Calu3 (cell line): ENCODE data around the gene ZNF282. TPM values are rescaled to one million over a fixed set of nuclear protein-coding genes. Genes with fewer than 3 reads are reported as not detected.

Experiments used
- BruUV-seq: library from RNA; stranded (reverse); fragments of 400-500 nt; replicated peaks from 2 replicates; lab custom pipeline; 2021; lab: Mats Ljungman, UMichigan
- CTCF ChIA-PET: fragments of 300-600 bp; sonication (Branson Sonifier 250); formaldehyde crosslinking; loops from one replicate; lab custom pipeline; 2022; ENCODE audit warnings: antibody characterized with exemption; lab: Charles Lee
- DNase-seq: peaks from one replicate; pipeline ENCODE4 v3.0.0; 2022
- H3K27ac Mint-ChIP-seq: one replicate; pipeline ENCODE4 v1.8.0; 2022; ENCODE audit warnings: mixed read lengths; ENCODE audit not compliant: unreplicated experiment
- H3K27me3 Mint-ChIP-seq: one replicate; pipeline ENCODE4 v1.8.0; 2022; ENCODE audit warnings: mixed read lengths; ENCODE audit not compliant: unreplicated experiment
- H3K36me3 Mint-ChIP-seq: one replicate; pipeline ENCODE4 v1.8.0; 2022; ENCODE audit warnings: mild to moderate bottlenecking, moderate library complexity, mixed read lengths; ENCODE audit not compliant: insufficient read depth, unreplicated experiment
- H3K4me1 Mint-ChIP-seq: one replicate; pipeline ENCODE4 v1.8.0; 2022; ENCODE audit warnings: mild to moderate bottlenecking, low read depth, mixed read lengths; ENCODE audit not compliant: unreplicated experiment
- H3K4me3 Mint-ChIP-seq: one replicate; pipeline ENCODE4 v1.8.0; 2022; ENCODE audit warnings: mild to moderate bottlenecking, low read depth, moderate library complexity, mixed read lengths; ENCODE audit not compliant: unreplicated experiment
- H3K9me3 Mint-ChIP-seq: one replicate; pipeline ENCODE4 v1.8.0; 2022; ENCODE audit warnings: low read depth, mixed read lengths; ENCODE audit not compliant: unreplicated experiment
- intact Hi-C: fragments of 100-400 bp; cut with micrococcal nuclease; formaldehyde crosslinking; loops from one replicate; pipeline ENCODE4 v1.10.0; 2022; ENCODE audit not compliant: unreplicated experiment
- total RNA-seq: library from RNA; stranded (reverse); gene quantifications from 2 replicates; pipeline ENCODE4 v1.2.3, GENCODE V29; 2022
- TF ChIP-seq, protein P1 (sequence below): fragments of 200-600 bp; IDR thresholded peaks from one replicate; pipeline ENCODE4 v1.8.0; 2022; ENCODE audit warnings: antibody characterized with exemption; ENCODE audit not compliant: unreplicated experiment

The ZNF282 gene
- total RNA-seq, 1 experiment from 2014 or later = 45.2 TPM

DNA sequence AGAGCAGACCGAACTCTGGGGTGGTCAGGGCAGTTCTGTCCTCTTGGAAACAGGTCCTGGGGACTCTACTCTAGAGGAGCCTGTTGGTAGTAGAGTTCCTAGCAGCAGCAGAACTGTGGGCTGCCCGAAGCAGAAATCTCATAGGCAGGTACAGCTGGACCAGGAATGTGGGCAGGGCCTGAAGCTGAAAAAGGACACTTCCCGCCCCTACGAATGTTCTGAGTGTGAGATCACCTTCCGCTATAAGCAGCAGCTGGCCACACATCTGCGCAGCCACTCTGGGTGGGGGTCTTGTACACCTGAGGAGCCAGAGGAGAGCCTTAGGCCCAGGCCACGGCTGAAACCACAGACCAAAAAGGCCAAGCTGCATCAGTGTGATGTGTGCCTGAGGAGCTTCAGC is 58.3 kb downstream of the ZNF282 start:
- BruUV-seq = no TSS peak

DNA sequence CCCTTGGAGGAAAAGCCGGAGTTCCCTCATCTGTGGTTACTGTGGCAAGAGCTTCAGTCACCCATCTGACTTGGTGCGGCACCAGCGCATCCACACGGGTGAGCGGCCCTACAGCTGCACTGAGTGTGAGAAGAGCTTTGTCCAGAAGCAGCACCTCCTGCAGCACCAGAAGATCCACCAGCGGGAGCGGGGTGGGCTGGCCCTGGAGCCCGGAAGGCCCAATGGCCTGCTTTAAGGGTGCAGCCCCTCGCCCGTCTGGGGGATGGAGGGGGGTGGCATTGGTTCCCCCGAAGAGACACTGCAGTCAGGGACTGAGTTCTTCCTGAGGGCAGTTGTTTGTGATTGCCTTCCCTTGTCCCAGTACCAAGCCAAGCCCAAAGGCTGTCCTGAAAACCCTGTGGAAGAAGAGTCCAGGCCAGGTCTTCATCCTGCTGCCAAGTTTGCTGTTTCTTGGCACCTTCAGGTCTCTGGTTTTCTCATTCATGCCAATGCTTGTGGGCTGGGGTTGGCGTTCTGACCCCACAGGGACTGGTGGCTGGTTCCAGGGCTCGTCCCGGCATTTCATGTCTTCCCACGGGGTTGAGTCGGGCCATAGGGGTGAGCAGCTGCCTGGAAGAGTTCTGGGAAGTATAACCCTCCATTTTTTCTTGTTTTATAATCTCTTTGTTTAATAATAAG is 59.0 kb downstream of the ZNF282 start:
- no peak for DNase-seq
- Mint-ChIP-seq H3K4me1 (no peaks in the 10 kb centered on the region), H3K27ac (no peak overlapping the region), H3K27me3 (no peaks in the 10 kb centered on the region), H3K9me3 (no peaks in the 10 kb centered on the region), H3K36me3 (peaks cover 20% of the 10 kb centered on the region), H3K4me3 (no peak overlapping the region)
- intact Hi-C loops = no loop called here
- BruUV-seq = no TSS peak
- CTCF ChIA-PET = no interaction called here
- TF ChIP-seq, protein P1, sequence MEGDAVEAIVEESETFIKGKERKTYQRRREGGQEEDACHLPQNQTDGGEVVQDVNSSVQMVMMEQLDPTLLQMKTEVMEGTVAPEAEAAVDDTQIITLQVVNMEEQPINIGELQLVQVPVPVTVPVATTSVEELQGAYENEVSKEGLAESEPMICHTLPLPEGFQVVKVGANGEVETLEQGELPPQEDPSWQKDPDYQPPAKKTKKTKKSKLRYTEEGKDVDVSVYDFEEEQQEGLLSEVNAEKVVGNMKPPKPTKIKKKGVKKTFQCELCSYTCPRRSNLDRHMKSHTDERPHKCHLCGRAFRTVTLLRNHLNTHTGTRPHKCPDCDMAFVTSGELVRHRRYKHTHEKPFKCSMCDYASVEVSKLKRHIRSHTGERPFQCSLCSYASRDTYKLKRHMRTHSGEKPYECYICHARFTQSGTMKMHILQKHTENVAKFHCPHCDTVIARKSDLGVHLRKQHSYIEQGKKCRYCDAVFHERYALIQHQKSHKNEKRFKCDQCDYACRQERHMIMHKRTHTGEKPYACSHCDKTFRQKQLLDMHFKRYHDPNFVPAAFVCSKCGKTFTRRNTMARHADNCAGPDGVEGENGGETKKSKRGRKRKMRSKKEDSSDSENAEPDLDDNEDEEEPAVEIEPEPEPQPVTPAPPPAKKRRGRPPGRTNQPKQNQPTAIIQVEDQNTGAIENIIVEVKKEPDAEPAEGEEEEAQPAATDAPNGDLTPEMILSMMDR = no peak

More for the DNA sequence above, 58.3 kb downstream of the ZNF282 start:
- H3K9me3 Mint-ChIP-seq = no peaks in the 10 kb centered on the region
- no peak overlapping the region for H3K4me3 Mint-ChIP-seq
- CTCF ChIA-PET = no interaction called here
- no peaks in the 10 kb centered on the region for H3K27me3 Mint-ChIP-seq
- H3K36me3 Mint-ChIP-seq = peaks cover 20% of the 10 kb centered on the region
- intact Hi-C loops = no loop called here
- no peak overlapping the region for H3K27ac Mint-ChIP-seq
- no peaks in the 10 kb centered on the region for H3K4me1 Mint-ChIP-seq
- TF ChIP-seq, protein P1 = no peak
- no peak for DNase-seq

GRCh38 chr7:149255174-149255573 is 59.8 kb downstream of the ZNF282 start:
- TF ChIP-seq, protein P1 = no peak
- no peak overlapping the region for H3K27ac Mint-ChIP-seq
- intact Hi-C loops = no loop called here
- H3K27me3 Mint-ChIP-seq = no peaks in the 10 kb centered on the region
- no peaks in the 10 kb centered on the region for H3K4me1 Mint-ChIP-seq
- no peak overlapping the region for H3K4me3 Mint-ChIP-seq
- CTCF ChIA-PET = no interaction called here
- BruUV-seq = no TSS peak
- H3K36me3 Mint-ChIP-seq = peaks cover 17% of the 10 kb centered on the region
- H3K9me3 Mint-ChIP-seq = no peaks in the 10 kb centered on the region
- no peak for DNase-seq

DNA sequence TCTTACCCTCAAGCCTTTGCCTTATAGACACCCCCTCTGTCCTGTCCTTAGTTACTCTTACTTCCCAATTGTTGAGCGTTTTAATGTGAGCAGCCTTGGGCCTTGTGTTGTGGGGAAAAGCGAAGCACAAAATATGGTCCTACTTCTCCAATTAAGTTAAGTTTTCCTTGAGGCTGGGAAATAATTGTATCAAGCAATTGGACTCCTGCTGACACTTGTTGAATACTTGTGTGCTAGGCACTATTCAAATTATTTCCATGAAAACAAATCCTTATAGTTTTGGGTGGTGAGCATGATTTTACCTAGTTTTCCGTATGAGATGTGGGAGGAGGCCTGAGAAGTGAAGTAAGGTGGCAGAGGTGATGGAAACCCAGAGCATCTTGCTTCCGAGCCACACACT is 61.2 kb downstream of the ZNF282 start:
- H3K27me3 Mint-ChIP-seq = no peaks in the 10 kb centered on the region
- DNase-seq = no peak
- BruUV-seq = no TSS peak
- peaks cover 20% of the 10 kb centered on the region for H3K36me3 Mint-ChIP-seq
- H3K4me3 Mint-ChIP-seq = no peak overlapping the region
- intact Hi-C loops = no loop called here
- CTCF ChIA-PET = no interaction called here
- TF ChIP-seq, protein P1 = no peak
- no peak overlapping the region for H3K27ac Mint-ChIP-seq
- H3K4me1 Mint-ChIP-seq = no peaks in the 10 kb centered on the region
- H3K9me3 Mint-ChIP-seq = no peaks in the 10 kb centered on the region
